Measurements from ENCODE around the gene WNT6.
"Not testable (repeated sequence)": the region's sequence is repeated elsewhere in the genome, so short reads cannot be mapped to it uniquely, and the experiment has no call there.

Gene WNT6

GRCh38 chr2:218839888-218840287 is 19.7 kb upstream of the WNT6 start:
- H3K27me3 ChIP-seq (ENCODE audit: control insufficient read depth, insufficient read depth, low read length), result no peaks in the 10 kb centered on the region
- H3K27ac ChIP-seq, result no peak overlapping the region
- H3K4me3 ChIP-seq (ENCODE audit: low read depth, low read length), result no peak overlapping the region
- H3K9ac ChIP-seq, result no peak overlapping the region
- no peaks in the 10 kb centered on the region for H3K79me2 ChIP-seq
- no peaks in the 10 kb centered on the region for H3K9me3 ChIP-seq (ENCODE audit: control insufficient read depth, low read length)
- no peak overlapping the region for H2AFZ ChIP-seq
- H3K36me3 ChIP-seq (ENCODE audit: control insufficient read depth, insufficient read depth, low read length), result no peaks in the 10 kb centered on the region
- no peak overlapping the region for H3K4me2 ChIP-seq (ENCODE audit: low read length)
- no peak for TF ChIP-seq CTCF (IDR thresholded peaks at IDR 0.05)
- H3K4me1 ChIP-seq, result no peaks in the 10 kb centered on the region

DNA sequence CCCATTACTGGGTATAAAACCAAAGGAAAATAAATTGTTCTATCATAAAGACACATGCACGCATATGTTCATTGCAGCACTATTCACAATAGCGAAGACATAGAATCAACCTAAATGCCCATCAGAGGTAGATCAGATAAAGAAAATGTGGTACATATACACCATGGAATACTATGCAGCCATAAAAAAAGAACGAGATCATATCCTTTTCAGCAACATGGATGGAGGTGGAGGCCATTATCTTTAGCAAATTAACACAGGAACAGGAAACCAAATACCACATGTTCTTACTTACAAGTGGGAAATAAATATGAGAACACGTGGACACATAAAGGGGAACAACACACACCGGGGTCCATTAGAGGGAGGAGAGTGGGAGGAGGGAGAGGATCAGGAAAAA is 15.3 kb upstream of the WNT6 start:
- not testable (repeated sequence) for H3K4me2 ChIP-seq (ENCODE audit: low read length); H3K79me2 ChIP-seq; H3K27ac ChIP-seq

GRCh38 chr2:218846963-218847362 is 12.6 kb upstream of the WNT6 start:
- H3K9ac ChIP-seq; H2AFZ ChIP-seq; H3K36me3 ChIP-seq (ENCODE audit: control insufficient read depth, insufficient read depth, low read length); H3K9me3 ChIP-seq (ENCODE audit: control insufficient read depth, low read length); H3K4me3 ChIP-seq (ENCODE audit: low read depth, low read length); H3K27me3 ChIP-seq (ENCODE audit: control insufficient read depth, insufficient read depth, low read length); H3K79me2 ChIP-seq; H3K27ac ChIP-seq; H3K4me2 ChIP-seq (ENCODE audit: low read length); H3K4me1 ChIP-seq: not testable (repeated sequence)

More for the DNA sequence above, 15.3 kb upstream of the WNT6 start:
- H3K4me1 ChIP-seq; H3K9ac ChIP-seq; H2AFZ ChIP-seq; H3K4me3 ChIP-seq (ENCODE audit: low read depth, low read length); H3K9me3 ChIP-seq (ENCODE audit: control insufficient read depth, low read length); H3K36me3 ChIP-seq (ENCODE audit: control insufficient read depth, insufficient read depth, low read length); H3K27me3 ChIP-seq (ENCODE audit: control insufficient read depth, insufficient read depth, low read length): not testable (repeated sequence)

DNA sequence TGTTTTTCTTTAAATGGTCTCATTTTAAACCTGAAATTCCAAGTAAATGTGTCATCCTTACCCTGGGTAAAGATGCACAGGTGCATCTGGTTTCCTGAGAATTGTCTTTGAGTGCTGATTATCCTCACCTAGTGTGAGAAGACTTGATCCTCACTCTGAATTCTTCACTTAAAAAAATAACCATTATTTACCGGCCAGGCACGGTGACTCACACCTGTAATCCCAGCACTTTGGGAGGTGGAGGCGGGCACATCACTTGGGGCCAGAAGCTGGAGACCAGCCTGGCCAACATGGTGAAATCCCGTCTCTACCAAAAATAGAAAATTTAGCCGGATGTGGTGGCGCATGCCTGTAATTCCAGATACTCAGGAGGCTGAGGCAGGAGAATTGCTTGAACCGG is 9.9 kb upstream of the WNT6 start:
- Histone ChIP-seq H3K36me3 (ENCODE audit: control insufficient read depth, insufficient read depth, low read length) (no peaks in the 10 kb centered on the region), H3K4me3 (ENCODE audit: low read depth, low read length) (no peak overlapping the region), H3K79me2 (no peaks in the 10 kb centered on the region), H3K4me2 (ENCODE audit: low read length) (no peak overlapping the region), H3K27ac (no peak overlapping the region), H3K4me1 (no peaks in the 10 kb centered on the region), H3K27me3 (ENCODE audit: control insufficient read depth, insufficient read depth, low read length) (no peaks in the 10 kb centered on the region), H3K9ac (no peak overlapping the region), H3K9me3 (ENCODE audit: control insufficient read depth, low read length) (no peaks in the 10 kb centered on the region), H2AFZ (no peak overlapping the region)
- no peak for TF ChIP-seq CTCF (IDR thresholded peaks at IDR 0.05)

DNA sequence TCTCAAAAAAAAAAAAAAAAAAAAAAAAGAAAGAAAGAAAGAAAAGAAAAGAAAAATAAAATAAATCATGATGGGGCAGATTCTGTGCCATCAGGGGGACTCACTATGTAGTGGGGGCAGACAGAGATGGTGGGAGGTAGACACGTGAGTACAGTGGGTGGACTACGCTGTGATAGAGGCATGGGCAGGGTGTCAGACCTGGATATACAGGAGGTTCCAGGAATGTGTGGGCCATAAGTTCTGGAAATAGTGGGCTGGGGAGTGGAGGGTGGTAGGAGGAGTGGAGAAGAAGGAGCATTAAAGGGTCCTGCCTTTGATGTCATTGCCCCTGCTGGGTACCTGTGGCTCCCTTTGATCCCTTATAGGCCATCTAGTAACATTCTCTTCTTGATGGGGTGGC is 8.8 kb upstream of the WNT6 start:
- Histone ChIP-seq H3K4me2 (ENCODE audit: low read length) (no peak overlapping the region), H2AFZ (no peak overlapping the region), H3K27ac (no peak overlapping the region), H3K79me2 (no peaks in the 10 kb centered on the region), H3K4me1 (no peaks in the 10 kb centered on the region), H3K36me3 (ENCODE audit: control insufficient read depth, insufficient read depth, low read length) (no peaks in the 10 kb centered on the region), H3K9ac (no peak overlapping the region), H3K27me3 (ENCODE audit: control insufficient read depth, insufficient read depth, low read length) (no peaks in the 10 kb centered on the region), H3K4me3 (ENCODE audit: low read depth, low read length) (no peak overlapping the region), H3K9me3 (ENCODE audit: control insufficient read depth, low read length) (no peaks in the 10 kb centered on the region)
- no peak for TF ChIP-seq CTCF (IDR thresholded peaks at IDR 0.05)

- no peak overlapping the region for H3K27ac ChIP-seq
- no peak overlapping the region for H3K9ac ChIP-seq
- H3K36me3 ChIP-seq (ENCODE audit: control insufficient read depth, insufficient read depth, low read length), result no peaks in the 10 kb centered on the region
- H3K4me2 ChIP-seq (ENCODE audit: low read length), result no peak overlapping the region
- no peaks in the 10 kb centered on the region for H3K27me3 ChIP-seq (ENCODE audit: control insufficient read depth, insufficient read depth, low read length)
- no peak overlapping the region for H2AFZ ChIP-seq
- no peak overlapping the region for H3K4me3 ChIP-seq (ENCODE audit: low read depth, low read length)
- TF ChIP-seq CTCF (IDR thresholded peaks at IDR 0.05), result no peak
- H3K4me1 ChIP-seq, result no peaks in the 10 kb centered on the region
- no peaks in the 10 kb centered on the region for H3K79me2 ChIP-seq
- no peaks in the 10 kb centered on the region for H3K9me3 ChIP-seq (ENCODE audit: control insufficient read depth, low read length)
Measured at GRCh38 chr2:218851286-218851685, 8.3 kb upstream of the WNT6 start.

All from parathyroid adenoma (tissue), 2 donors.